Measurements from ENCODE around the gene XYLT1.

DNA sequence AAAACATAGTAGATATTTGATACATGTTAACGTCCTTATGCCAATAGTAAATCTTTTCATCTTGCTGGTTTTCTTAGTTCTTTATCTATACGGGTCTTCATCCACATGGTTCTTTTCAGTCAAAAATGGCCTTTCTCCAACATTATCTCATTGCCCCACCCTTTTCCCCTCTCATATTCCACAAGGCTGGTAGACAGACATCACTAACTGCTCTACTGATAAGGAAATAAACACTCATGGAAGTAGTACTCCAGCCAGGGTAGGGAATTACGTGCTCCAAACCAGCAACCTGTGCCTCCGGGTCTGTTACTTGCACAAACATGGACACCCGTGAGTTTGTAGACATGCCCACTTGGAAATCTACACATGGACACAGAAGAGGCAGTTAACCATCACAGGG lies 141.4 kb downstream of the XYLT1 start:
- TF ChIP-seq, protein P1, sequence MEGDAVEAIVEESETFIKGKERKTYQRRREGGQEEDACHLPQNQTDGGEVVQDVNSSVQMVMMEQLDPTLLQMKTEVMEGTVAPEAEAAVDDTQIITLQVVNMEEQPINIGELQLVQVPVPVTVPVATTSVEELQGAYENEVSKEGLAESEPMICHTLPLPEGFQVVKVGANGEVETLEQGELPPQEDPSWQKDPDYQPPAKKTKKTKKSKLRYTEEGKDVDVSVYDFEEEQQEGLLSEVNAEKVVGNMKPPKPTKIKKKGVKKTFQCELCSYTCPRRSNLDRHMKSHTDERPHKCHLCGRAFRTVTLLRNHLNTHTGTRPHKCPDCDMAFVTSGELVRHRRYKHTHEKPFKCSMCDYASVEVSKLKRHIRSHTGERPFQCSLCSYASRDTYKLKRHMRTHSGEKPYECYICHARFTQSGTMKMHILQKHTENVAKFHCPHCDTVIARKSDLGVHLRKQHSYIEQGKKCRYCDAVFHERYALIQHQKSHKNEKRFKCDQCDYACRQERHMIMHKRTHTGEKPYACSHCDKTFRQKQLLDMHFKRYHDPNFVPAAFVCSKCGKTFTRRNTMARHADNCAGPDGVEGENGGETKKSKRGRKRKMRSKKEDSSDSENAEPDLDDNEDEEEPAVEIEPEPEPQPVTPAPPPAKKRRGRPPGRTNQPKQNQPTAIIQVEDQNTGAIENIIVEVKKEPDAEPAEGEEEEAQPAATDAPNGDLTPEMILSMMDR (IDR thresholded peaks at IDR 0.05): no peak
- no peak for TF ChIP-seq TEAD4 (CRISPR knock-in tag; IDR thresholded peaks at IDR 0.05)
- TF ChIP-seq, protein P2, sequence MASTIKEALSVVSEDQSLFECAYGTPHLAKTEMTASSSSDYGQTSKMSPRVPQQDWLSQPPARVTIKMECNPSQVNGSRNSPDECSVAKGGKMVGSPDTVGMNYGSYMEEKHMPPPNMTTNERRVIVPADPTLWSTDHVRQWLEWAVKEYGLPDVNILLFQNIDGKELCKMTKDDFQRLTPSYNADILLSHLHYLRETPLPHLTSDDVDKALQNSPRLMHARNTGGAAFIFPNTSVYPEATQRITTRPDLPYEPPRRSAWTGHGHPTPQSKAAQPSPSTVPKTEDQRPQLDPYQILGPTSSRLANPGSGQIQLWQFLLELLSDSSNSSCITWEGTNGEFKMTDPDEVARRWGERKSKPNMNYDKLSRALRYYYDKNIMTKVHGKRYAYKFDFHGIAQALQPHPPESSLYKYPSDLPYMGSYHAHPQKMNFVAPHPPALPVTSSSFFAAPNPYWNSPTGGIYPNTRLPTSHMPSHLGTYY (CRISPR knock-in tag; IDR thresholded peaks at IDR 0.05): no peak
- TF ChIP-seq, protein P3, sequence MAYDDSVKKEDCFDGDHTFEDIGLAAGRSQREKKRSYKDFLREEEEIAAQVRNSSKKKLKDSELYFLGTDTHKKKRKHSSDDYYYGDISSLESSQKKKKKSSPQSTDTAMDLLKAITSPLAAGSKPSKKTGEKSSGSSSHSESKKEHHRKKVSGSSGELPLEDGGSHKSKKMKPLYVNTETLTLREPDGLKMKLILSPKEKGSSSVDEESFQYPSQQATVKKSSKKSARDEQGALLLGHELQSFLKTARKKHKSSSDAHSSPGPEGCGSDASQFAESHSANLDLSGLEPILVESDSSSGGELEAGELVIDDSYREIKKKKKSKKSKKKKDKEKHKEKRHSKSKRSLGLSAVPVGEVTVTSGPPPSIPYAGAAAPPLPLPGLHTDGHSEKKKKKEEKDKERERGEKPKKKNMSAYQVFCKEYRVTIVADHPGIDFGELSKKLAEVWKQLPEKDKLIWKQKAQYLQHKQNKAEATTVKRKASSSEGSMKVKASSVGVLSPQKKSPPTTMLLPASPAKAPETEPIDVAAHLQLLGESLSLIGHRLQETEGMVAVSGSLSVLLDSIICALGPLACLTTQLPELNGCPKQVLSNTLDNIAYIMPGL (CRISPR knock-in tag; IDR thresholded peaks at IDR 0.05): no peak
- TF ChIP-seq, protein P4, sequence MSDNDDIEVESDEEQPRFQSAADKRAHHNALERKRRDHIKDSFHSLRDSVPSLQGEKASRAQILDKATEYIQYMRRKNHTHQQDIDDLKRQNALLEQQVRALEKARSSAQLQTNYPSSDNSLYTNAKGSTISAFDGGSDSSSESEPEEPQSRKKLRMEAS (CRISPR knock-in tag; IDR thresholded peaks at IDR 0.05): no peak
